Measurements from ENCODE around the gene TBC1D4. TPM values are rescaled to one million over a fixed set of nuclear protein-coding genes. Genes with fewer than 3 reads are reported as not detected.

Gene TBC1D4
- polyA plus RNA-seq, 1 donor from 2014 or later = 3.9 TPM

DNA sequence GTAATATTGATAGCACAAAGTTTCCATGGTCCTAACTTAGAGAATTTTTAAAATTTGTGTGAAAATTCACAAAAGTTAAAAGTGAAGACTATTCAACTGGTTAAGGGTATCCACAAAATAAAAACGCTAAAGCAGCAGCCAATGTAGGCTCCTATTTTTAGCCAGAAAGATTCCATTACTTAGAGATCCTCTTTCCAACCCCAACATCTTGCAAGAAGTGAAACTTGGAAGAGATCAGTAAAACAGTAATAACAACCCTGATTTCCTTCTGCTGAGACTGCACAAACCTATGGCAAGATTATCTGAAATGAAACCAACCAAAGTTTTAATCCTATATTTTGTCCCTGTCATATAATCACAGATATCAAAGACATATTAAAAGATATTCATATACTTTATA, 8.5 kb downstream of the TBC1D4 start:
- Histone ChIP-seq H3F3A (ENCODE audit: insufficient read depth, low read length, poor library complexity, severe bottlenecking) (no peaks in the 10 kb centered on the region), H3K4me3 (ENCODE audit: low read length) (no peak overlapping the region), H2AFZ (ENCODE audit: low read depth, low read length) (no peak overlapping the region), H3K4me2 (ENCODE audit: low read length) (no peak overlapping the region), H3K36me3 (ENCODE audit: insufficient read depth, low read length) (no peaks in the 10 kb centered on the region), H3K27ac (ENCODE audit: low read length) (no peak overlapping the region), H3K27me3 (ENCODE audit: insufficient read depth, low read depth, low read length) (no peaks in the 10 kb centered on the region), H3K9me2 (ENCODE audit: insufficient read depth, low read length) (no peaks in the 10 kb centered on the region), H4K20me1 (ENCODE audit: insufficient read depth) (no peaks in the 10 kb centered on the region), H3K79me2 (replicated peaks; ENCODE audit: insufficient read depth, low read length) (no peaks in the 10 kb centered on the region), H3K9ac (ENCODE audit: low read length) (no peak overlapping the region), H3K9me3 (ENCODE audit: low read length) (no peaks in the 10 kb centered on the region)
- TF ChIP-seq TAF1 (IDR thresholded peaks at IDR 0.05; ENCODE audit: low read depth) (no peak), RAD21 (conservative IDR thresholded peaks at IDR 0.05) (no peak)

DNA sequence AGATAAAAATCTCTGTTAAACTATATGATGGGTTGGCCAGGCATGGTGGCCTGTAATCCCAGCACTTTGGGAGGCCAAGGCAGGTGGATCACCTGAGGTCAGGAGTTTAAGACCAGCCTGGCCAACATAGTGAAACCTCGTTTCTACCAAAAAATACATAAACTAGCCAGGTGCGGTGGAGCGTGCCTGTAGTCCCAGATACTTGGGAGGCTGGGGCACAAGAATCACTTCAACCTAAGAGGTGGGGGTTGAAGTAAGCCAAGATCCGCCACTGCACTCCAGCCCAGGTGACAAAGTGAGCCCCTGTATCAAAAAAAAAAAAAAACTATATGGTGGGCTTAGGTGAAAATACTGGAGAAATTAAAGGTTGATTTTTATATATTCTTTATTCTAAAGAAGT, 11.3 kb downstream of the TBC1D4 start:
- Histone ChIP-seq H3K4me2 (ENCODE audit: low read length) (no peak overlapping the region), H3K4me3 (ENCODE audit: low read length) (no peak overlapping the region), H3K9ac (ENCODE audit: low read length) (no peak overlapping the region), H3K79me2 (replicated peaks; ENCODE audit: insufficient read depth, low read length) (no peaks in the 10 kb centered on the region), H3F3A (ENCODE audit: insufficient read depth, low read length, poor library complexity, severe bottlenecking) (no peaks in the 10 kb centered on the region), H3K9me3 (ENCODE audit: low read length) (no peaks in the 10 kb centered on the region), H4K20me1 (ENCODE audit: insufficient read depth) (no peaks in the 10 kb centered on the region), H3K27ac (ENCODE audit: low read length) (no peak overlapping the region), H3K27me3 (ENCODE audit: insufficient read depth, low read depth, low read length) (no peaks in the 10 kb centered on the region), H2AFZ (ENCODE audit: low read depth, low read length) (no peak overlapping the region), H3K9me2 (ENCODE audit: insufficient read depth, low read length) (no peaks in the 10 kb centered on the region), H3K36me3 (ENCODE audit: insufficient read depth, low read length) (no peaks in the 10 kb centered on the region)
- TF ChIP-seq RAD21 (conservative IDR thresholded peaks at IDR 0.05) (no peak), MXI1 (conservative IDR thresholded peaks at IDR 0.05; ENCODE audit: poor library complexity, severe bottlenecking) (no peak), POLR2AphosphoS5 (IDR thresholded peaks at IDR 0.05) (no peak), SMC3 (conservative IDR thresholded peaks at IDR 0.05; ENCODE audit: poor library complexity) (no peak), TAF1 (IDR thresholded peaks at IDR 0.05; ENCODE audit: low read depth) (no peak), EP300 (conservative IDR thresholded peaks at IDR 0.05; ENCODE audit: poor library complexity, severe bottlenecking) (no peak), EZH2 (IDR thresholded peaks at IDR 0.05; ENCODE audit: borderline replicate concordance, insufficient read depth, low read length, poor library complexity, severe bottlenecking) (no peak)
- TF ChIP-seq, protein P1, sequence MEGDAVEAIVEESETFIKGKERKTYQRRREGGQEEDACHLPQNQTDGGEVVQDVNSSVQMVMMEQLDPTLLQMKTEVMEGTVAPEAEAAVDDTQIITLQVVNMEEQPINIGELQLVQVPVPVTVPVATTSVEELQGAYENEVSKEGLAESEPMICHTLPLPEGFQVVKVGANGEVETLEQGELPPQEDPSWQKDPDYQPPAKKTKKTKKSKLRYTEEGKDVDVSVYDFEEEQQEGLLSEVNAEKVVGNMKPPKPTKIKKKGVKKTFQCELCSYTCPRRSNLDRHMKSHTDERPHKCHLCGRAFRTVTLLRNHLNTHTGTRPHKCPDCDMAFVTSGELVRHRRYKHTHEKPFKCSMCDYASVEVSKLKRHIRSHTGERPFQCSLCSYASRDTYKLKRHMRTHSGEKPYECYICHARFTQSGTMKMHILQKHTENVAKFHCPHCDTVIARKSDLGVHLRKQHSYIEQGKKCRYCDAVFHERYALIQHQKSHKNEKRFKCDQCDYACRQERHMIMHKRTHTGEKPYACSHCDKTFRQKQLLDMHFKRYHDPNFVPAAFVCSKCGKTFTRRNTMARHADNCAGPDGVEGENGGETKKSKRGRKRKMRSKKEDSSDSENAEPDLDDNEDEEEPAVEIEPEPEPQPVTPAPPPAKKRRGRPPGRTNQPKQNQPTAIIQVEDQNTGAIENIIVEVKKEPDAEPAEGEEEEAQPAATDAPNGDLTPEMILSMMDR (IDR thresholded peaks at IDR 0.05; ENCODE audit: poor library complexity, severe bottlenecking) = no peak
- TF ChIP-seq, protein P2, sequence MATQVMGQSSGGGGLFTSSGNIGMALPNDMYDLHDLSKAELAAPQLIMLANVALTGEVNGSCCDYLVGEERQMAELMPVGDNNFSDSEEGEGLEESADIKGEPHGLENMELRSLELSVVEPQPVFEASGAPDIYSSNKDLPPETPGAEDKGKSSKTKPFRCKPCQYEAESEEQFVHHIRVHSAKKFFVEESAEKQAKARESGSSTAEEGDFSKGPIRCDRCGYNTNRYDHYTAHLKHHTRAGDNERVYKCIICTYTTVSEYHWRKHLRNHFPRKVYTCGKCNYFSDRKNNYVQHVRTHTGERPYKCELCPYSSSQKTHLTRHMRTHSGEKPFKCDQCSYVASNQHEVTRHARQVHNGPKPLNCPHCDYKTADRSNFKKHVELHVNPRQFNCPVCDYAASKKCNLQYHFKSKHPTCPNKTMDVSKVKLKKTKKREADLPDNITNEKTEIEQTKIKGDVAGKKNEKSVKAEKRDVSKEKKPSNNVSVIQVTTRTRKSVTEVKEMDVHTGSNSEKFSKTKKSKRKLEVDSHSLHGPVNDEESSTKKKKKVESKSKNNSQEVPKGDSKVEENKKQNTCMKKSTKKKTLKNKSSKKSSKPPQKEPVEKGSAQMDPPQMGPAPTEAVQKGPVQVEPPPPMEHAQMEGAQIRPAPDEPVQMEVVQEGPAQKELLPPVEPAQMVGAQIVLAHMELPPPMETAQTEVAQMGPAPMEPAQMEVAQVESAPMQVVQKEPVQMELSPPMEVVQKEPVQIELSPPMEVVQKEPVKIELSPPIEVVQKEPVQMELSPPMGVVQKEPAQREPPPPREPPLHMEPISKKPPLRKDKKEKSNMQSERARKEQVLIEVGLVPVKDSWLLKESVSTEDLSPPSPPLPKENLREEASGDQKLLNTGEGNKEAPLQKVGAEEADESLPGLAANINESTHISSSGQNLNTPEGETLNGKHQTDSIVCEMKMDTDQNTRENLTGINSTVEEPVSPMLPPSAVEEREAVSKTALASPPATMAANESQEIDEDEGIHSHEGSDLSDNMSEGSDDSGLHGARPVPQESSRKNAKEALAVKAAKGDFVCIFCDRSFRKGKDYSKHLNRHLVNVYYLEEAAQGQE (IDR thresholded peaks at IDR 0.05; ENCODE audit: borderline replicate concordance) = no peak

DNA sequence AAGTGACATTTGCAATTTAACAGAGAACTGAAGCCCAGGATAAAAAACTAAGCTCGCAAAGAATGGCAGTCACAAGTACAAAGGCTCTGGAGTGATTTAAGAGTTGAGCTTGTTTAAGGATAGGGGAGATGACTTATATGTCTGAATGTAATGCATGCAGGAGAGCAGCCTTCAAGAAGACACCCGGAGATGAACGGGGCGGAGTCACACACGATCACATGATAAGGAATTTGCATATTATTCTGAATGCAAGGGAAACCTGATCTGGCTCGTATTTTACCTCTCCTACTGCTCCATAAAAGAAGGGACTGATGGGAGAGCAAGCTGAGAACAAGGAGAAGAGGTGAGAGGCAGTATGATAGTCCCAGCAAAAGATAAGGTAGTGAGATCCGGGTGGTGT, 12.9 kb downstream of the TBC1D4 start:
- no peaks in the 10 kb centered on the region for H3K79me2 ChIP-seq (replicated peaks; ENCODE audit: insufficient read depth, low read length)
- no peaks in the 10 kb centered on the region for H3K9me2 ChIP-seq (ENCODE audit: insufficient read depth, low read length)
- no peaks in the 10 kb centered on the region for H3F3A ChIP-seq (ENCODE audit: insufficient read depth, low read length, poor library complexity, severe bottlenecking)
- no peak overlapping the region for H3K4me3 ChIP-seq (ENCODE audit: low read length)
- H3K27me3 ChIP-seq (ENCODE audit: insufficient read depth, low read depth, low read length) = no peaks in the 10 kb centered on the region
- H3K27ac ChIP-seq (ENCODE audit: low read length) = no peak overlapping the region
- H2AFZ ChIP-seq (ENCODE audit: low read depth, low read length) = no peak overlapping the region
- H3K9ac ChIP-seq (ENCODE audit: low read length) = no peak overlapping the region
- no peaks in the 10 kb centered on the region for H3K9me3 ChIP-seq (ENCODE audit: low read length)
- H3K36me3 ChIP-seq (ENCODE audit: insufficient read depth, low read length) = no peaks in the 10 kb centered on the region
- no peak for TF ChIP-seq TAF1 (IDR thresholded peaks at IDR 0.05; ENCODE audit: low read depth)
- no peak for TF ChIP-seq EP300 (conservative IDR thresholded peaks at IDR 0.05; ENCODE audit: poor library complexity, severe bottlenecking)
- no peak for TF ChIP-seq RAD21 (conservative IDR thresholded peaks at IDR 0.05)
- TF ChIP-seq EZH2 (IDR thresholded peaks at IDR 0.05; ENCODE audit: borderline replicate concordance, insufficient read depth, low read length, poor library complexity, severe bottlenecking) = no peak
- TF ChIP-seq, protein P2 (IDR thresholded peaks at IDR 0.05; ENCODE audit: borderline replicate concordance) = no peak
- TF ChIP-seq MXI1 (conservative IDR thresholded peaks at IDR 0.05; ENCODE audit: poor library complexity, severe bottlenecking) = no peak
- TF ChIP-seq POLR2AphosphoS5 (IDR thresholded peaks at IDR 0.05) = no peak
- no peak for TF ChIP-seq SMC3 (conservative IDR thresholded peaks at IDR 0.05; ENCODE audit: poor library complexity)
- H4K20me1 ChIP-seq (ENCODE audit: insufficient read depth) = no peaks in the 10 kb centered on the region
- H3K4me2 ChIP-seq (ENCODE audit: low read length) = no peak overlapping the region
